ENCODE data around the gene NT5DC2.

- TF ChIP-seq ARNTL (CRISPR knock-in tag; IDR thresholded peaks at IDR 0.05; ENCODE audit: borderline replicate concordance, low read depth) (no peak), PATZ1 (CRISPR knock-in tag; IDR thresholded peaks at IDR 0.05; ENCODE audit: borderline replicate concordance) (no peak), TOX (CRISPR knock-in tag; IDR thresholded peaks at IDR 0.05; ENCODE audit: borderline replicate concordance) (no peak)
Measured at GRCh38 chr3:52534281-52535183, 875 bp upstream of the NT5DC2 start.

Data from SK-N-SH treated with all-trans-retinoic acid at 6 μM for 48 hours (cell line).